Tibial nerve (tissue), 4 donors: ENCODE data around the gene LMCD1.

Experiments
- CTCF ChIP-seq, 5 experiments: fragments of 200-600 bp in 3 of 5; fragments of 450-650 bp in 2 of 5; sonication (generic) in 3 of 5; IDR thresholded peaks; one replicate each; pipeline ENCODE4 v1.5.1; 2016 to 2019; ENCODE audit warnings: antibody characterized with exemption in 5 of 5, mild to moderate bottlenecking in 3 of 5, moderate library complexity in 2 of 5
- EP300 ChIP-seq, 2 donors: sonication (generic); formaldehyde crosslinking; IDR thresholded peaks; one replicate each; pipeline ENCODE4 v1.6.1; 2017; ENCODE audit warnings: antibody characterized with exemption in 2 of 2, mild to moderate bottlenecking in 1 of 2
- POLR2A ChIP-seq, 2 donors: fragments of 450-650 bp; IDR thresholded peaks; one replicate each; pipeline ENCODE4 v1.6.1; 2017; ENCODE audit warnings: antibody characterized with exemption in 2 of 2, mild to moderate bottlenecking in 2 of 2, moderate library complexity in 2 of 2

GRCh38 chr3:8573342-8573926 is 71.8 kb downstream of the LMCD1 start:
- TF ChIP-seq CTCF (IDR thresholded peaks at IDR 0.05) (no peak), POLR2A (IDR thresholded peaks at IDR 0.05) (no peak), EP300 (IDR thresholded peaks at IDR 0.05) (no peak)
